ENCODE results near the gene C5orf63.
"Not testable (repeated sequence)": the region's sequence is repeated elsewhere in the genome, so short reads cannot be mapped to it uniquely, and the experiment has no call there.

Gene C5orf63

GRCh38 chr5:127031147-127031862 is 42.0 kb downstream of the C5orf63 start:
- peak; percentile 1 for DNase-seq (ENCODE audit: low read depth)

- DNase-seq (ENCODE audit: low read depth) = peak; percentile 90
Measured at GRCh38 chr5:127030259-127031146, 42.8 kb downstream of the C5orf63 start, which contains the start of gene MARCHF3. TSS of gene MARCHF3 (minus strand) at chr5:127030558. CDS start at chr5:126918171, 112,387 bp downstream.

- peak; percentile 25 for DNase-seq (ENCODE audit: low read depth)
Measured at GRCh38 chr5:127029581-127030258, 43.6 kb downstream of the C5orf63 start.

- DNase-seq (ENCODE audit: low read depth) = no peak
Measured at GRCh38 chr5:127028822-127029457, 44.4 kb downstream of the C5orf63 start.

- no peak for DNase-seq (ENCODE audit: low read depth)
Measured at GRCh38 chr5:127027539-127027938, 45.8 kb downstream of the C5orf63 start.

- no peak for DNase-seq (ENCODE audit: low read depth)
Measured at GRCh38 chr5:127026166-127026565, 47.1 kb downstream of the C5orf63 start.

GRCh38 chr5:127025467-127025866 is 47.8 kb downstream of the C5orf63 start:
- DNase-seq (ENCODE audit: low read depth) = no peak

- no peak for DNase-seq (ENCODE audit: low read depth)
Measured at GRCh38 chr5:127024821-127025220, 48.5 kb downstream of the C5orf63 start.

- DNase-seq (ENCODE audit: low read depth) = not testable (repeated sequence)
Measured at GRCh38 chr5:127023552-127024191, 49.6 kb downstream of the C5orf63 start.

GRCh38 chr5:127022846-127023245 is 50.5 kb downstream of the C5orf63 start:
- no peak for DNase-seq (ENCODE audit: low read depth)

- no peak for DNase-seq (ENCODE audit: low read depth)
Measured at GRCh38 chr5:127019928-127020327, 53.4 kb downstream of the C5orf63 start.

GRCh38 chr5:127016722-127017121 is 56.6 kb downstream of the C5orf63 start:
- not testable (repeated sequence) for DNase-seq (ENCODE audit: low read depth)

- DNase-seq (ENCODE audit: low read depth) = no peak
Measured at GRCh38 chr5:127015716-127016115, 57.6 kb downstream of the C5orf63 start.

- no peak for DNase-seq (ENCODE audit: low read depth)
Measured at GRCh38 chr5:127014573-127014972, 58.7 kb downstream of the C5orf63 start.

- no peak for DNase-seq (ENCODE audit: low read depth)
Measured at GRCh38 chr5:127013407-127013806, 59.9 kb downstream of the C5orf63 start.

GRCh38 chr5:127012916-127013315 is 60.4 kb downstream of the C5orf63 start:
- DNase-seq (ENCODE audit: low read depth) = no peak

GRCh38 chr5:127011961-127012644 is 61.2 kb downstream of the C5orf63 start:
- no peak for DNase-seq (ENCODE audit: low read depth)

GRCh38 chr5:127011153-127011552 is 62.1 kb downstream of the C5orf63 start:
- DNase-seq (ENCODE audit: low read depth) = no peak

GRCh38 chr5:127010362-127010761 is 62.9 kb downstream of the C5orf63 start:
- DNase-seq (ENCODE audit: low read depth) = no peak

GRCh38 chr5:127009784-127010183 is 63.5 kb downstream of the C5orf63 start:
- DNase-seq (ENCODE audit: low read depth) = no peak

All from T follicular helper cell (primary cell).